Frontal cortex (tissue), 4 donors: ENCODE measurements around the gene KLK4. TPM values are rescaled to one million over a fixed set of nuclear protein-coding genes. Genes with fewer than 3 reads are reported as not detected.

ENCODE experiments used
- DNase-seq, 2 donors: peaks; one replicate each; pipeline ENCODE4 v3.0.0; 2012; ENCODE audit warnings: low spot score in 2 of 2
- FAIRE-seq: peaks from 2 replicates; lab custom pipeline; 2012; peaks lifted over from hg19 to GRCh38; lab: Jason Lieb, UNC
- total RNA-seq: library from RNA; depleted of rRNA; stranded (reverse); fragments of >200 nt; gene quantifications from one replicate; pipeline ENCODE4 v1.2.3, GENCODE V29; 2014
- donor health status: control.
- donor health status: control.
- donor health status: control.

The KLK4 gene, protein sequence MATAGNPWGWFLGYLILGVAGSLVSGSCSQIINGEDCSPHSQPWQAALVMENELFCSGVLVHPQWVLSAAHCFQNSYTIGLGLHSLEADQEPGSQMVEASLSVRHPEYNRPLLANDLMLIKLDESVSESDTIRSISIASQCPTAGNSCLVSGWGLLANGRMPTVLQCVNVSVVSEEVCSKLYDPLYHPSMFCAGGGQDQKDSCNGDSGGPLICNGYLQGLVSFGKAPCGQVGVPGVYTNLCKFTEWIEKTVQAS
- total RNA-seq, result not detected

DNA sequence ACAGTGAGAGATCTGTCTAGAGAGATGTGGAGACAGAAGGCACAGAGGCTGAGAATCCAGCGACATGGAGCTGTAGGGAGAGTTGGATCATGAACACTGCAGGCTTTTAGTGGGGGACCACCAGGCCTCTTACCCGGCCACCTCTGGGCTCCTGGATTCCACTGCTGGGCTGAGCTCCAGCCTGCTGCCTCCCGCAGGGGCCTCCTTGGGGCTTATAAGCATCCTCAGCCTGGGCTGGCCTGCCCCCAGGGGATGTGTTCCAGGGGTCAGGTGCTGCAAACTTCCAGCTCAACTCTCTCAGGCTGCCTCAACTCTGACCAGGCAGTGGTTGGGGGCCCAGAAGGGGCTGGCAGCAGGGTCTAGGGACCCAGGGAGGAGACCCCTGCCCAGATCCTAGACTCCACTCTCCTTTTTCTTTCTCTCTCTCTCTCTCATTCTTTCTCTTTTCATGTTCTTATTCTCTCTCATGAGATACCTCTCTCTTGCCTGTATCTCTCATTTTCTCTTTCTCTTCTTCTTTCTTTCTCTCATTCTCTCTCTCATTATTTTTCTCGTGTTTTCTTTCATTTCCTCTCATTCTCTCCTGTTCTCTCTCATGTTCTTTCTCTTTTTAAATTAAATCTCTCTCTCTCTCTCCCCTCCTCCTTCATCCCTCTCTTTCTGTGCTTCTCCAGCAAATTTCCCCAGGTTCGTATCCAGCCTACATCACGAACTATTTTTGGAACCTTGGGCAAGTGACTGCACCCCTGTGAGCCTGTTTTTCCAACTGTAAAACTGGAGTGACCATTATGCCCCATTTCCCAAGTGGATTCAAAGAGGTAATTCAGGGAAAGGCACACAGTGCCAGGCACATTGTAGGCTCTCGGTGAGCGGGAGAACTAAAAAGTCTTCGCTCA is at the start of gene KLK4:
TSS of gene KLK4 (minus strand) at position 190 of the 896 bp plus-strand sequence. CDS start 657 bp downstream, outside the sequence.
- FAIRE-seq (no peak), DNase-seq (no peak)

- FAIRE-seq (no peak), DNase-seq (no peak)
These were observed 48.7 kb upstream of the KLK4 start for GRCh38 chr19:50959731-50960500.

DNA sequence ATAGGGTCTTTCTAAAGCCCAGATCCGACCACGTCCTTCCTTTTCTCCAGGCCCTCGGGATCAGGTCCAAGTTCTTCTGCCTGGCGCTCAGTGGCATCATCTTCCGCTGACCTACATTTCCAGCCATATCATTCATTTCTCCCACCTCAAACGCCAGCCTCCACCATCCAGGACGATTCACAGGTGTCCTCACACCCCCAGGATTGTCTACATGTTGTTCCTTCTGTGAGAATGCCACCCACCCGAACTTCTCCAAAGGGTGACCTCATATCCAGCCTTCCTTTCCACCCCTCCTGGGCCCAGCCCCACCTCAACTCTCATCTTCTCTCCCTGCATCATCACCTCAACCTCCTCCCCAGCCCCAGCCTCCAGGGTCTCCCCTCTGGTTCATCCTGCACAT is 46.4 kb upstream of the KLK4 start:
- DNase-seq (no peak), FAIRE-seq (no peak)

GRCh38 chr19:50952910-50953309 is 41.7 kb upstream of the KLK4 start, which contains the start of gene KLK5:
Gene KLK5, minus strand, starts transcription at chr19:50953038. Its CDS starts 381 bp downstream, at chr19:50952657.
- DNase-seq (no peak), FAIRE-seq (no peak)

GRCh38 chr19:50949861-50950260 is 38.7 kb upstream of the KLK4 start:
- DNase-seq (no peak), FAIRE-seq (no peak)

GRCh38 chr19:50947123-50947522 is 35.9 kb upstream of the KLK4 start:
- FAIRE-seq (no peak), DNase-seq (no peak)

GRCh38 chr19:50944795-50945194 is 33.6 kb upstream of the KLK4 start:
- no peak for DNase-seq
- no peak for FAIRE-seq

GRCh38 chr19:50943074-50943828 is 32.1 kb upstream of the KLK4 start:
- no peak for DNase-seq
- no peak for FAIRE-seq

DNA sequence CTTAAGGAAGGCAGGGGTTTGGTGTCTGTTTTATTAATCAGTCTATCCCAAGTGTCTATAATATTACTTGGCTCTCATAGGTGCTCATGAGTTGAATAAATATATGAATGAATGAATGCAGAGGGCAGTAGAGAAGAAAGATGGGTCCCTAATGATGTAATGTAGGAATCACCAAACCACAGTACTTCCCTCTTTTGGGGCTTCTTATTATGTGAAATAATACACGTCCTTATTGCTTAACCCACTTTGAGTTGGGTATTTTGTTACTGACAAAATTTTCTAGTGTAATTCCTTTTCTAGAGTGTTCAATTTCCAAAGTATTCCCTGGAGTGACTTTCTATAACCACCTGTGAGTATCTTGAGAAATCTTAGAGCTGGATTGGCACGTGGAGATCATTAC is 28.4 kb upstream of the KLK4 start:
- FAIRE-seq, result no peak
- DNase-seq, result no peak

DNA sequence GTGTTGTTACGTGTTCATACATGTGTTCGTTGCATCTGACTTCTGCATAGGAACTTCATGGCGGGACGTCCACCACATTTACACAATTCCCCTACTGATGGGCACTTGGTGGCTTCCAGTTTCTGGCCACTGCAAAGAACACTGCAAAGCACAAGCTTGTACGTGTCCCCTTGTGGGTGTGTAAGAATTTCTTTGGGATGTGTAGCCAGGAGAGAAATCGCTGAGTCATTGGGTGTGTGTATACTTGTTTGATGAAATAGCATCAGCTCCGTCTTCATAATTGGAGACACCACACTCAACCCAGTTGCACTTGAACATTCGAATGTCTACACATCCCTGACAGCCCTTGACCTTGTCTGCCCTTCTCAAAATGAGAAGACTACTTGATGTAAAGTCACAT is 22.4 kb upstream of the KLK4 start:
- FAIRE-seq (no peak), DNase-seq (no peak)

- FAIRE-seq, result no peak
These were observed 21.5 kb upstream of the KLK4 start for GRCh38 chr19:50932690-50933083.

DNA sequence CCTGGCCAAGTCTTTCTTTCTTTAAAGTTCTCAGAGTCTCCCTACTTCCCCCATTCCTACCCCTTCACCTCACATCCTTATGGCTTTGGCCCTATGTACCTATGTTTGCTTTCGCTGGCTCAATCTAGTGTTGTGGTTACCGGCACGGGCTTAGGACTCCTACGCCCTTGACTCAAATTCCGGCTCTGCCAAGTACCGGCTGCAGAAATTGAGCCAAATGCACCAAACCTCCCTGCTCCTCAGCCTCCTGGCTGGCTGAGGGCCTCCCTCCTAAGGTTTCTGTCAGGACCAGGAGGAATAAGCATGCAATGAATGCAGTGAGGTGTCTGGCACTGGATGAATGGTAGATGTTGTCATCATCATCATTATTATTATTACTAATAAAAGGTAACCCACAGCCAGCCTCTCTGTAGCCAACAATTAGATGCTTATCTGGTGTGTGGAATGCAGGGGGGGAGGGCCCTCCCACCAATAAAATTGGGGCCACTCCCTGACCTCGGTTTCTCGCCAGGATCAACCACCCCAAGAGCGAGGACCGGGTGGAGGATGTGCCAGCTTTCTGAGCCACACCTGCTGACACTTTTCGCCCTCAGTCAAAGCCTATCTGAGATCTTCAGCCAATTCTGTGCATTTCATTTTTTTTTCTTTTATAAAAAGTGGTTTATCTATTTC is 21.0 kb upstream of the KLK4 start:
- FAIRE-seq (no peak), DNase-seq (no peak)

More at GRCh38 chr19:50932690-50933083, 21.5 kb upstream of the KLK4 start:
- DNase-seq, result no peak

DNA sequence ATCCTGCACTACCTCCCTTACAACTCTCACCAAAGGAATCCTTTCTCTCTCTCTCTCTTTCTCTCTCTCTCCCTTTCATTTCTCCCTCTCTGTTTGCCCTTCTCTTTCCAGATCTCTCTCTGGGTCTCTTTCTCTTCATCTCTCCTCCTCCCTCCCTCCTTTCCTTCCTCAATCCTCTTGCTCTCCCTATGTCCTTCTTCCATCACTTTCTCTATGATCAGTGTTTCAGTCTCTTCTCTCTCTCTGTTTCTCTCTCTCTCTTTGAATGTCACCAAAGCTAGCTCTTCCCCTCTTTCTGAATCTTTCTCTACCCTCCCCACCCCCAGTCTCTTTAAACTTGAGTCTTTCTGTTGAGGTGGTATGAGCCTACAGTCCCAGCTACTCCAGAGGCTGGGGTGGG is 19.8 kb upstream of the KLK4 start:
- no peak for FAIRE-seq
- DNase-seq, result no peak

- FAIRE-seq, result no peak
These were observed 17.6 kb upstream of the KLK4 start for GRCh38 chr19:50928831-50929230.

DNA sequence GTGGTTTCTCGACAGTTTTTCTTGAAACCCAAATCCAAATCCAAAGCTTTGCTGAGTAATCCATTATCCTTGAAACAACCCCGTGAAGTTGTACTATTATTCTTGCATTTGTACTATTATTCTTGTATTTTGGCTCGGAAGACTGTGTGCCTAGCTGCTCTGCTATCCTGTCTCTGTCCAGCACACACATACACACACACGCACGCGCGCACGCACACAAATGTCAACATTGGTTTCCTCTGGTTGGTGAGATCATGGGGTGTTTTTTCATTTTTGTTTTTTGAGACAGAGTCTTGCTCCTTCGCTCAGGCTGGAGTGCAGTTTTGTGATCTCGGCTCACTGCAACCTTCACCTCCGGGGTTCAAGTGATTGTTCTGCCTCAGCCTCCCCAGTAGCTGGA is 14.9 kb upstream of the KLK4 start:
- no peak for FAIRE-seq

More at GRCh38 chr19:50928831-50929230, 17.6 kb upstream of the KLK4 start:
- no peak for DNase-seq

GRCh38 chr19:50925734-50926133 is 14.5 kb upstream of the KLK4 start:
- FAIRE-seq (no peak), DNase-seq (no peak)

More for the DNA sequence above, 14.9 kb upstream of the KLK4 start:
- DNase-seq, result no peak

- FAIRE-seq (no peak), DNase-seq (no peak)
These were observed 13.4 kb upstream of the KLK4 start for GRCh38 chr19:50924586-50924985.

- FAIRE-seq (no peak), DNase-seq (peak; percentile 36 to 72)
These were observed 11.2 kb upstream of the KLK4 start for GRCh38 chr19:50922317-50922853.
